DND-41 (cell line): ENCODE data around the gene INHBB.
"Not testable (repeated sequence)": the region's sequence is repeated elsewhere in the genome, so short reads cannot be mapped to it uniquely, and the experiment has no call there.

Experiments
- ATAC-seq: fragments of 200-7000 bp; cut with Tn5 transposase; 3 replicates; pipeline ENCODE4 v1.9.1; 2021; ENCODE audit warnings: low read depth; ENCODE audit not compliant: insufficient read depth
- DNase-seq: peaks from one replicate; pipeline ENCODE4 v3.0.0-alpha.2; 2020
- H2AFZ ChIP-seq: 2 replicates; pipeline ENCODE4 v1.6.0; 2012; ENCODE audit warnings: low read depth, low read length
- H3K27ac ChIP-seq: 2 replicates; pipeline ENCODE4 v1.5.1; 2012; ENCODE audit warnings: low read length, inconsistent platforms
- H3K27me3 ChIP-seq: fragments of 200-600 bp; sonication (generic); 2 replicates; pipeline ENCODE4 v1.6.0; 2012; ENCODE audit warnings: low read length, mild to moderate bottlenecking, inconsistent platforms; ENCODE audit not compliant: insufficient read depth, poor library complexity
- H3K36me3 ChIP-seq: 2 replicates; pipeline ENCODE4 v1.5.1; 2012; ENCODE audit warnings: low read length, inconsistent platforms; ENCODE audit not compliant: insufficient read depth
- H3K4me1 ChIP-seq: 2 replicates; pipeline ENCODE4 v1.5.1; 2012; ENCODE audit warnings: mild to moderate bottlenecking, low read length; ENCODE audit not compliant: insufficient read depth
- H3K4me2 ChIP-seq: 2 replicates; pipeline ENCODE4 v1.6.0; 2012; ENCODE audit warnings: mild to moderate bottlenecking, moderate library complexity, low read length, inconsistent platforms; ENCODE audit not compliant: insufficient read depth
- H3K4me3 ChIP-seq, 2 experiments: fragments of 200-600 bp in 1 of 2; shearing (Covaris generic) in 1 of 2; 2 replicates each; pipeline ENCODE4 v1.5.1; 2012 to 2016; ENCODE audit warnings: inconsistent platforms in 2 of 2, low read length in 2 of 2, mild to moderate bottlenecking in 2 of 2, low read depth in 1 of 2, moderate library complexity in 1 of 2
- H3K79me2 ChIP-seq: 2 replicates; pipeline ENCODE4 v1.6.0; 2012; ENCODE audit warnings: low read length, inconsistent platforms; ENCODE audit not compliant: insufficient read depth
- H3K9ac ChIP-seq: 2 replicates; pipeline ENCODE4 v1.6.0; 2012; ENCODE audit warnings: low read depth, mild to moderate bottlenecking, inconsistent platforms, low read length, moderate library complexity
- H3K9me3 ChIP-seq: 2 replicates; pipeline ENCODE4 v1.5.1; 2012; ENCODE audit warnings: low read length, moderate library complexity, mild to moderate bottlenecking, inconsistent platforms; ENCODE audit not compliant: insufficient read depth, severe bottlenecking
- H4K20me1 ChIP-seq: 2 replicates; pipeline ENCODE4 v1.6.0; 2012; ENCODE audit warnings: low read length; ENCODE audit not compliant: insufficient read depth
- EZH2 ChIP-seq: IDR thresholded peaks from 3 replicates; pipeline ENCODE4 v1.6.1; 2012; ENCODE audit warnings: borderline replicate concordance, low read depth, mild to moderate bottlenecking, moderate library complexity, low read length, inconsistent platforms; ENCODE audit not compliant: severe bottlenecking
- TF ChIP-seq, protein P1 (sequence below): IDR thresholded peaks from 2 replicates; pipeline ENCODE4 v1.5.1; 2012; ENCODE audit warnings: borderline replicate concordance, low read length, moderate library complexity, mild to moderate bottlenecking; ENCODE audit not compliant: poor library complexity, severe bottlenecking; ENCODE audit errors: extremely low read depth

The INHBB gene

DNA sequence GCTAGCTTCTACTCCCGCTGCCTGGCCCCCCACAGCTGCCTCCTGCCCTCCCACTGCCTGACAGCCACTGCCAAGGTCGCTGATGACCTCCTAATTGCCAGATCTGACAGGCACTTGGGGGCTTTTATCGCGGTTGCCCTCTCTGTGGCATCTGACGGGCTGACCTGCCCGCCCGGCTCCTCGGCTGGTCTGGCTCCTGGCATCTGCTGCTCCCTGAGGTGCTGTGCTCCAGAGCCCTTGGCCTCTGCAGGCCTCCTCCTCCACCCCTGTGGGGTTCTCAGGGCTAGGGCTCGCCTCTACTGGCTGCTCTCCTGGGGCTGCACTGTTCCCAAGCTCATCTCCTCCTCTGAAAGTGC lies 43.1 kb downstream of the INHBB start:
- no peak for DNase-seq
- no peak for TF ChIP-seq EZH2
- TF ChIP-seq, protein P1, sequence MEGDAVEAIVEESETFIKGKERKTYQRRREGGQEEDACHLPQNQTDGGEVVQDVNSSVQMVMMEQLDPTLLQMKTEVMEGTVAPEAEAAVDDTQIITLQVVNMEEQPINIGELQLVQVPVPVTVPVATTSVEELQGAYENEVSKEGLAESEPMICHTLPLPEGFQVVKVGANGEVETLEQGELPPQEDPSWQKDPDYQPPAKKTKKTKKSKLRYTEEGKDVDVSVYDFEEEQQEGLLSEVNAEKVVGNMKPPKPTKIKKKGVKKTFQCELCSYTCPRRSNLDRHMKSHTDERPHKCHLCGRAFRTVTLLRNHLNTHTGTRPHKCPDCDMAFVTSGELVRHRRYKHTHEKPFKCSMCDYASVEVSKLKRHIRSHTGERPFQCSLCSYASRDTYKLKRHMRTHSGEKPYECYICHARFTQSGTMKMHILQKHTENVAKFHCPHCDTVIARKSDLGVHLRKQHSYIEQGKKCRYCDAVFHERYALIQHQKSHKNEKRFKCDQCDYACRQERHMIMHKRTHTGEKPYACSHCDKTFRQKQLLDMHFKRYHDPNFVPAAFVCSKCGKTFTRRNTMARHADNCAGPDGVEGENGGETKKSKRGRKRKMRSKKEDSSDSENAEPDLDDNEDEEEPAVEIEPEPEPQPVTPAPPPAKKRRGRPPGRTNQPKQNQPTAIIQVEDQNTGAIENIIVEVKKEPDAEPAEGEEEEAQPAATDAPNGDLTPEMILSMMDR, result no peak
- no peak for ATAC-seq
- Histone ChIP-seq H3K27me3 (peaks cover 3% of the 10 kb centered on the region), H4K20me1 (no peaks in the 10 kb centered on the region), H3K79me2 (no peaks in the 10 kb centered on the region), H3K9me3 (no peaks in the 10 kb centered on the region), H2AFZ (no peak overlapping the region), H3K4me3 (no peak overlapping the region), H3K9ac (no peak overlapping the region), H3K4me2 (no peak overlapping the region), H3K4me1 (no peaks in the 10 kb centered on the region), H3K27ac (no peak overlapping the region), H3K36me3 (no peaks in the 10 kb centered on the region)

DNA sequence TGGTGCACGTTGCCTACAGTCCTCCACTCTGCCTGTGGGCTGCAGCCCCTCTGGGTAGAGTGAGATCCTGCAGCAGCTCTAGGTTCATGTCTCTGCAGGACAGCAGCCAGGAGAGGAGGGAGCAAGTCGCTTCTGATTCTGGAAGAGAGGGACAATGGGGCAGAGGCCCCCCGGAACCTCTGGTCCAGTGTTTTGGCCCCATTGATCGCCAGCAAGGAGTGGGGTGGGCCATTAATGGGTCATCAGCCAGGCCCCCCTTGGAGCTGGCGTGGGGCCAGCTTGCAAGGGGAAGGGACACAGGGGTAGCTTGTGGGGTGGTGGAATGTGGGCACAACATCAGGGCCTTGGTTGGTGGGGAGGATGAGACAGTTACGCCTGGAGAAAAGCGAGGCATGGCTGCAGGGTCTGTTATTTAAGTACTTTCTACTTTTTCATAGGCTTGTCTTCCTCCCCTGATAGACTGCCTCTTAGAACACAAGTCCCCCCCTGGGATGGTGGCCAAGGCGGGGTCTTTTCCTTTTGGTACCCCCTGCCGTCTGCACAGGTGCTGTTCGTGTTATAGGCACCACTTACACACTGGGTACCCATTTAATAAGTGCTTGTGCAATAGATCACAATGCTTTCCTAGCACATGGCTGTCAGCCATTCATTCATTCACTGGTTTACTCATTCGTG lies 44.6 kb downstream of the INHBB start:
- Histone ChIP-seq H3K79me2 (no peaks in the 10 kb centered on the region), H3K4me1 (no peaks in the 10 kb centered on the region), H3K27ac (no peak overlapping the region), H3K36me3 (no peaks in the 10 kb centered on the region), H3K27me3 (peaks cover 6% of the 10 kb centered on the region), H2AFZ (no peak overlapping the region), H3K4me3 (no peak overlapping the region), H3K4me2 (no peak overlapping the region), H3K9ac (no peak overlapping the region), H3K9me3 (no peaks in the 10 kb centered on the region), H4K20me1 (no peaks in the 10 kb centered on the region)
- no peak for DNase-seq
- no peak for TF ChIP-seq EZH2
- TF ChIP-seq, protein P1, result no peak
- no peak for ATAC-seq

DNA sequence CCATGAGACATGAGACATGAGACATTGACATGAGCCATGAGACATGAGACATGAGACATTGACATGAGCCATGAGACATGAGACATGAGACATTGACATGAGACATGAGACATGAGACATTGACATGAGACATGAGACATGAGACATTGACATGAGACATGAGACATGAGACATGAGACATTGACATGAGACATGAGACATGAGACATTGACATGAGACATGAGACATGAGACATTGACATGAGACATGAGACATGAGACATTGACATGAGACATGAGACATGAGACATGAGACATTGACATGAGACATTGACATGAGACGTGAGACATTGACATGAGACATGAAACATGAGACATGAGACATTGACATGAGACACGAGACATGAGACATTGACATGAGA lies 45.4 kb downstream of the INHBB start:
- H3K9me3 ChIP-seq, H3K9ac ChIP-seq, ATAC-seq, H2AFZ ChIP-seq, H3K4me1 ChIP-seq, DNase-seq, H3K36me3 ChIP-seq, H3K4me2 ChIP-seq, H4K20me1 ChIP-seq, H3K4me3 ChIP-seq, H3K27ac ChIP-seq, H3K79me2 ChIP-seq: not testable (repeated sequence)
- peaks cover 11% of the 10 kb centered on the region for H3K27me3 ChIP-seq

DNA sequence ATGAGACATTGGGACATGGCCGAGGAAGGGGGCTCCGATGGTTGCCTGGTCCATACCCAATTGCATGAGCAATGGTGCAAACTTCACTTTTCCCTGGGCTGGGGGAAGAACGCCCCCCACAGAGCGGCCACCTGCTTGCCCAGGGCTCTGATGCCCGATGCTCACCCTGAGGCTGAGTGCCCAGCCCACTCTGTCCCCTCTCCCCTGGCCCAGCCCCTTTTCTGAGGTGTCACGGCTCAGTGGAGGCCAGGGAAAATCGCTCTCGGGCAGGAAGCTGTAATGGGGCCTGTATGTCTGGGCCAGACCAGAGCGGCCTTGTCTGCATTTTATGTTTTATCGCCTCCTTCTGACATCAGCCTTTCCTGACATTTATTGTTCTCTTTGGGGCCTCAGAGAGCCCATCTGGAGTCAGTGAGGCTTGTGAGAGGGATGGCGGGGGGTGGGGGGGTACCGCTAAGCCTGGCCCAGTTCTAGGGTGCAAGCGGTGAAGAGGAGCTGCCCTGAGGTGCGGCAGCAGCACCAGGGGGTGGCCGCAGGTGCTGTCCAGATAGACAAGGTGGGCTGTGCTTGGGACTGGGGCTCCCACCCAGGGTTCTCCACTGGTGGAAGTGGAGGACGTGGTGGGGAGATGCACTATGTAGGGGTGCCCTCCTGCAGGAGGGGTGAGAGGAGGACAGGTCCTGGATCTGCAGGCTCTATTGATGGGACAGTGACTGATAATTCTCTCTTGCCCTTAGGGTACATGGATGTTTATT lies 46.2 kb downstream of the INHBB start:
- Histone ChIP-seq H3K4me1 (no peaks in the 10 kb centered on the region), H3K4me3 (no peak overlapping the region), H2AFZ (no peak overlapping the region), H3K4me2 (no peak overlapping the region), H3K79me2 (no peaks in the 10 kb centered on the region), H3K9ac (no peak overlapping the region), H4K20me1 (no peaks in the 10 kb centered on the region), H3K27ac (no peak overlapping the region), H3K36me3 (no peaks in the 10 kb centered on the region), H3K27me3 (peaks cover 13% of the 10 kb centered on the region), H3K9me3 (no peaks in the 10 kb centered on the region)
- DNase-seq (no peak), ATAC-seq (no peak)
- TF ChIP-seq EZH2, result no peak
- TF ChIP-seq, protein P1, result no peak
